ENCODE measurements around the gene EML1. TPM values are rescaled to one million over a fixed set of nuclear protein-coding genes. Genes with fewer than 3 reads are reported as not detected.

Gene EML1
- total RNA-seq, 2 experiments from 2014 or later: 0.59 TPM; not detected in 1

DNA sequence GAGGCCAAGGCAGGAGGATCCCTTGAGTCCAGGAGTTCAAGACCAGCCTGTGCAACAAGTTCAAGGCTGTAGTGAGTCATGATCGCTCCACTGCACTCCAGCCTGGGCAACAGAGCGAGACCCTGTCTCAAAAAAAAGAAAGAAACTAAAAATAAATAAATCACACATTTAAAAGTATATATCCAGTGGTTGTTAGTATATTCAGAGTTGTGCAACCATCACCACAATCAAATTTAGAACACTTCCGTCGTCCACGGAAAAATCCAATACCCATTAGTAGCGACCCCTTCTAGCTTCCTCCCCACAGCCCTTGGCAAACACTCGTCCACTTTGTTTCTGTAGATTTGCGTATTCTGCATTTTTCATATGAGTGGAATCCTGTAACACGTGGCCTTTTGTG, 44.7 kb upstream of the EML1 start:
- POLR2A ChIA-PET: no interaction called here
- Histone ChIP-seq H3K4me3 (ENCODE audit: low read length) (no peak overlapping the region), H3K9me3 (ENCODE audit: control insufficient read depth in 1 of 2, insufficient read depth in 1 of 2, low read length in 2 of 2) (peaks cover 0 to 5% of the 10 kb centered on the region in 2 experiments), H3K36me3 (ENCODE audit: insufficient read depth, low read length) (no peaks in the 10 kb centered on the region), H3K4me1 (ENCODE audit: insufficient read depth, low read length) (peaks cover 21% of the 10 kb centered on the region), H3K27me3 (ENCODE audit: control insufficient read depth in 1 of 2, insufficient read depth in 2 of 2, low read length in 2 of 2) (peaks cover 14 to 26% of the 10 kb centered on the region in 2 experiments), H3K27ac (ENCODE audit: low read depth in 1 of 2, low read length in 2 of 2) (no peak overlapping the region)
- no peak for DNase-seq
- no peaks in the 10 kb centered on the region for H3K9me3 Mint-ChIP-seq
- CTCF ChIA-PET: no interaction called here
- H3K27ac Mint-ChIP-seq: no peak overlapping the region
- intact Hi-C loops (cut with DNase I, micrococcal nuclease): no loop called here
- H3K36me3 Mint-ChIP-seq (ENCODE audit: low read depth): no peaks in the 10 kb centered on the region
- no peak for ATAC-seq (ENCODE audit: poor library complexity)
- H3K27me3 Mint-ChIP-seq: peaks cover 23% of the 10 kb centered on the region
- no peak overlapping the region for H3K4me3 Mint-ChIP-seq
- H3K4me1 Mint-ChIP-seq (ENCODE audit: low read depth): peaks cover 23% of the 10 kb centered on the region
- TF ChIP-seq CTCF (IDR thresholded peaks at IDR 0.05): no peak

DNA sequence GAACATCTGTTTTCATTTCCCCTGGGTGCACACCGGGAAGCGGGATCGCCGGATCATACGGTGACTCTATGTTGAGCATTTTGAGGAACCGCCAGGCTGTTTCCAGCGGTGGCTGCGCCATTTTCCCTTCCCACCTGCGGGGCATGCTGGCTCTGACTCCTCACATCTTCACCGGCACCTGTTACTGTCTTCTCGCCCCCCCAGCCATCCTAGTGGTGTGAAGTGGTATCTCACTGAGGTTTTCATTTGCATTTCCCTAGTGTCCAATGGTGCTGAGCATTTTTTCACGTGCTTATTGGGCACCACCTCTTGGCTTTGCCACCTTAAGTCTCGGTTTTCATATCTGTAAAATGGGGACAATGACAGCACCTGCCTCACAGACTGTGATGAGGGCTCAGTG, 44.1 kb upstream of the EML1 start:
- no peak overlapping the region for H3K27ac Mint-ChIP-seq
- Histone ChIP-seq H3K27me3 (ENCODE audit: control insufficient read depth in 1 of 2, insufficient read depth in 2 of 2, low read length in 2 of 2) (peaks cover 20 to 31% of the 10 kb centered on the region in 2 experiments), H3K4me3 (ENCODE audit: low read length) (no peak overlapping the region), H3K4me1 (ENCODE audit: insufficient read depth, low read length) (peaks cover 21% of the 10 kb centered on the region), H3K9me3 (ENCODE audit: control insufficient read depth in 1 of 2, insufficient read depth in 1 of 2, low read length in 2 of 2) (peaks cover 0 to 7% of the 10 kb centered on the region in 2 experiments), H3K36me3 (ENCODE audit: insufficient read depth, low read length) (no peaks in the 10 kb centered on the region), H3K27ac (ENCODE audit: low read depth in 1 of 2, low read length in 2 of 2) (no peak overlapping the region)
- ATAC-seq (ENCODE audit: poor library complexity): no peak
- CTCF ChIA-PET: no interaction called here
- peaks cover 27% of the 10 kb centered on the region for H3K27me3 Mint-ChIP-seq
- no peak for DNase-seq
- peaks cover 26% of the 10 kb centered on the region for H3K4me1 Mint-ChIP-seq (ENCODE audit: low read depth)
- POLR2A ChIA-PET: no interaction called here
- no peaks in the 10 kb centered on the region for H3K9me3 Mint-ChIP-seq
- H3K36me3 Mint-ChIP-seq (ENCODE audit: low read depth): no peaks in the 10 kb centered on the region
- intact Hi-C loops (cut with DNase I, micrococcal nuclease): no loop called here
- no peak overlapping the region for H3K4me3 Mint-ChIP-seq
- TF ChIP-seq CTCF (IDR thresholded peaks at IDR 0.05): no peak

DNA sequence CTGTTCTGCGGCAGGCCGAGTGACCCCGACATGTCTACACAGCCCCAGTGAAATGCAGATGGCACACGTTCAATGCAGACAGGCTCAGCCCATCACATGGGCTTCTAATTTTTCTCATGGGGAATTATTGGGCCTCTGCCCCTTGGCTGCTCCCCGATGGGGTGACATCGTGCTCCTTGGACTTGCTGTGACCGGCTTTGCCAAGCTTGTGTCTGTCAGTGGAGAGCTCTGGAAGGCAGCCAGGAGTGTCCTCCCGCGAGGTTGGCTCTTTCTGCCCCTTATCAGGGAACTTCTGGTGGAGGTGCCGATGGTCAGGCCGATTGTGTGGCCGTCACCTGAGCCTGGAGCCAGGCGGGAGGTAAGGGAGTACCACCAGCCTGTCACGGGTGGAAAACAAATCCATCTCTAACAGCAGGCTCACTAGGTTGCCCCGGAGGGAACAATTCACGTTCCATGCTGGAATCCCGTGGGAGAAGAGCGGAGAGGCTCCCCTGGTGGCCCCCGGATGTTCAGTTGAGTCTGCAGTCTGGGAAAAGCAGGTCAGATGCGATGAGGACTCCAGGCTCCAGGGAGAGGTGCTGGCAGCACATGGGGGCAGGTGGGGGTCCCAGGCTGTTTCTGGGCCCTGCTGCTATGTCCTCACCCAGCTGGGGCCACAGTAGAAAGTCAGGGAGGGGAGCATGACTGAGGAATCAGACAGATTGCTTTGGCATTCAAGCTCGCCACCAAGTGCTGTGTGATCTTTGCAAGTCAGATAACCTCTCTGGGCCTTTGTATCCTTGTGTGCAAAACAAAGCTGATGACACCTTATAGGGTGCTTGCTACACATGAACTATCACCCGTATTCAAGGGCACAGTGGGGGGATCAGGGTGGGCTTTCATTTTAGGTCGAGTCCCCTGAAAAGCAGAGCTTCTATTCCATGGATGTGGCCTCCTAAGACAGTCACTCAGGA, 43.2 kb upstream of the EML1 start:
- no peak for TF ChIP-seq CTCF (IDR thresholded peaks at IDR 0.05)
- ATAC-seq (ENCODE audit: poor library complexity): no peak
- intact Hi-C loops (cut with DNase I, micrococcal nuclease): no loop called here

More for the DNA sequence above, 43.2 kb upstream of the EML1 start:
- Mint-ChIP-seq H3K4me1 (ENCODE audit: low read depth) (peaks cover 26% of the 10 kb centered on the region), H3K27me3 (peaks cover 32% of the 10 kb centered on the region), H3K4me3 (no peak overlapping the region), H3K36me3 (ENCODE audit: low read depth) (no peaks in the 10 kb centered on the region), H3K9me3 (no peaks in the 10 kb centered on the region), H3K27ac (no peak overlapping the region)
- ChIA-PET POLR2A (no interaction called here), CTCF (no interaction called here)
- no peak for DNase-seq
- no peak overlapping the region for H3K4me3 ChIP-seq (ENCODE audit: low read length)
- peaks cover 21% of the 10 kb centered on the region for H3K4me1 ChIP-seq (ENCODE audit: insufficient read depth, low read length)
- no peaks in the 10 kb centered on the region for H3K36me3 ChIP-seq (ENCODE audit: insufficient read depth, low read length)
- H3K27me3 ChIP-seq (ENCODE audit: control insufficient read depth in 1 of 2, insufficient read depth in 2 of 2, low read length in 2 of 2): peaks cover 28 to 39% of the 10 kb centered on the region in 2 experiments
- H3K9me3 ChIP-seq (ENCODE audit: control insufficient read depth in 1 of 2, insufficient read depth in 1 of 2, low read length in 2 of 2): peaks cover 0 to 8% of the 10 kb centered on the region in 2 experiments
- H3K27ac ChIP-seq (ENCODE audit: low read depth in 1 of 2, low read length in 2 of 2): no peak overlapping the region

Measured in CD4-positive, alpha-beta T cell (primary cell).